ENCODE measurements around the gene GRIP2.

Gene GRIP2

GRCh38 chr3:14548321-14548729 is 8.2 kb upstream of the GRIP2 start (continued):
- TF ChIP-seq TSHZ2 (CRISPR knock-in tag; IDR thresholded peaks at IDR 0.05), result no peak
- TF ChIP-seq TCF4 (CRISPR knock-in tag; IDR thresholded peaks at IDR 0.05; ENCODE audit: borderline replicate concordance), result no peak
- TF ChIP-seq ZFP30 (CRISPR knock-in tag; IDR thresholded peaks at IDR 0.05), result no peak
- no peak for TF ChIP-seq PATZ1 (CRISPR knock-in tag; IDR thresholded peaks at IDR 0.05; ENCODE audit: borderline replicate concordance)
- TF ChIP-seq ARNTL (CRISPR knock-in tag; IDR thresholded peaks at IDR 0.05; ENCODE audit: borderline replicate concordance, low read depth), result no peak

GRCh38 chr3:14547693-14548092 is 7.6 kb upstream of the GRIP2 start:
- ATAC-seq, result no peak; the same call in 2 of the 3 replicates
- TF ChIP-seq PATZ1 (CRISPR knock-in tag; IDR thresholded peaks at IDR 0.05; ENCODE audit: borderline replicate concordance), result no peak
- TF ChIP-seq ESRRG (CRISPR knock-in tag; IDR thresholded peaks at IDR 0.05), result no peak
- no peak for TF ChIP-seq ZNF8 (CRISPR knock-in tag; IDR thresholded peaks at IDR 0.05)
- no peak for TF ChIP-seq ARNTL (CRISPR knock-in tag; IDR thresholded peaks at IDR 0.05; ENCODE audit: borderline replicate concordance, low read depth)
- TF ChIP-seq ZFP3 (CRISPR knock-in tag; IDR thresholded peaks at IDR 0.05), result no peak
- no peak for TF ChIP-seq BACH2 (CRISPR knock-in tag; IDR thresholded peaks at IDR 0.05; ENCODE audit: borderline replicate concordance)
- TF ChIP-seq TCF4 (CRISPR knock-in tag; IDR thresholded peaks at IDR 0.05; ENCODE audit: borderline replicate concordance), result no peak
- no peak for TF ChIP-seq ZFP30 (CRISPR knock-in tag; IDR thresholded peaks at IDR 0.05)
- TF ChIP-seq GLIS3 (CRISPR knock-in tag; IDR thresholded peaks at IDR 0.05), result no peak
- no peak for TF ChIP-seq ZC3H10 (CRISPR knock-in tag; IDR thresholded peaks at IDR 0.05)
- no peak for TF ChIP-seq TSHZ2 (CRISPR knock-in tag; IDR thresholded peaks at IDR 0.05)
- TF ChIP-seq CSRNP3 (CRISPR knock-in tag; IDR thresholded peaks at IDR 0.05), result no peak
- TF ChIP-seq OSR1 (CRISPR knock-in tag; IDR thresholded peaks at IDR 0.05), result no peak
- TF ChIP-seq ISL1 (CRISPR knock-in tag; IDR thresholded peaks at IDR 0.05), result no peak
- no peak for TF ChIP-seq TOX (CRISPR knock-in tag; IDR thresholded peaks at IDR 0.05; ENCODE audit: borderline replicate concordance)

GRCh38 chr3:14546041-14546440 is 5.9 kb upstream of the GRIP2 start:
- no peak for ATAC-seq
- TF ChIP-seq PPARA (CRISPR knock-in tag; IDR thresholded peaks at IDR 0.05; ENCODE audit: borderline replicate concordance), result no peak
- TF ChIP-seq TSHZ2 (CRISPR knock-in tag; IDR thresholded peaks at IDR 0.05), result no peak
- no peak for TF ChIP-seq RARB (CRISPR knock-in tag; IDR thresholded peaks at IDR 0.05)
- TF ChIP-seq CREB5 (CRISPR knock-in tag; IDR thresholded peaks at IDR 0.05; ENCODE audit: low read depth), result no peak
- no peak for TF ChIP-seq OSR1 (CRISPR knock-in tag; IDR thresholded peaks at IDR 0.05)
- TF ChIP-seq ISL1 (CRISPR knock-in tag; IDR thresholded peaks at IDR 0.05), result no peak
- TF ChIP-seq TCF4 (CRISPR knock-in tag; IDR thresholded peaks at IDR 0.05; ENCODE audit: borderline replicate concordance), result no peak
- TF ChIP-seq GLIS3 (CRISPR knock-in tag; IDR thresholded peaks at IDR 0.05), result no peak
- TF ChIP-seq ARNTL (CRISPR knock-in tag; IDR thresholded peaks at IDR 0.05; ENCODE audit: borderline replicate concordance, low read depth), result no peak
- TF ChIP-seq ZFP3 (CRISPR knock-in tag; IDR thresholded peaks at IDR 0.05), result no peak
- TF ChIP-seq CSRNP3 (CRISPR knock-in tag; IDR thresholded peaks at IDR 0.05), result no peak
- TF ChIP-seq SNAI2 (CRISPR knock-in tag; IDR thresholded peaks at IDR 0.05), result no peak
